Measurements from ENCODE around the gene CAB39.
"Not testable (repeated sequence)": the region's sequence is repeated elsewhere in the genome, so short reads cannot be mapped to it uniquely, and the experiment has no call there.

Gene CAB39

DNA sequence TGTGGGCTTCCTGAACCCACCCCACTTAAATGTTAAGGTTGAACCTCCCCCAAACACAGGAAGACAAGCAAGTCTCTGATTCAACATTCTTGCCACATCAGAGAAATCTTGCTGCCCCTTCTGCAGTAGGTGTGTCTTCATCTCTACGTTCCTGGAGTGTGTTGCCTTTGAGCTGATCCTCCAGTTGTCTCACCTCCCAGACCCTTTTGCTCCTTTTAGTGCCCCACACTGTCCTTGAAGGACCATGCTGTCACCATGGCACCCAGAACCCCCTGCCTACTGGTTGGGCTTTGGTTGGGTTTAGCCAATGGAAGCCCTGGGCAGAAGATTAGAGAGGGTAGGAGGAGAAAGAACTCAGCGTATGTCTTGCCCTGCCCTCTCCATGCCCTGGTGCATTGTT, 10.7 kb downstream of the CAB39 start:
- Histone ChIP-seq H3K36me3 (ENCODE audit: insufficient read depth, low read length) (peaks cover 18% of the 10 kb centered on the region), H3K4me3 (no peak overlapping the region), H3K27ac (no peak overlapping the region), H3K9me3 (ENCODE audit: low read depth, low read length) (no peaks in the 10 kb centered on the region), H3K9ac (ENCODE audit: insufficient read length) (no peak overlapping the region)
- DNase-seq (ENCODE audit: low read depth, low spot score), result no peak
- TF ChIP-seq EZH2 (IDR thresholded peaks at IDR 0.05) (no peak), FOXP2 (optimal IDR thresholded peaks at IDR 0.05; ENCODE audit: control extremely low read depth, extremely low read length, insufficient read depth) (no peak), POLR2AphosphoS5 (IDR thresholded peaks at IDR 0.05; ENCODE audit: borderline replicate concordance, low read depth, low read length) (no peak)

DNA sequence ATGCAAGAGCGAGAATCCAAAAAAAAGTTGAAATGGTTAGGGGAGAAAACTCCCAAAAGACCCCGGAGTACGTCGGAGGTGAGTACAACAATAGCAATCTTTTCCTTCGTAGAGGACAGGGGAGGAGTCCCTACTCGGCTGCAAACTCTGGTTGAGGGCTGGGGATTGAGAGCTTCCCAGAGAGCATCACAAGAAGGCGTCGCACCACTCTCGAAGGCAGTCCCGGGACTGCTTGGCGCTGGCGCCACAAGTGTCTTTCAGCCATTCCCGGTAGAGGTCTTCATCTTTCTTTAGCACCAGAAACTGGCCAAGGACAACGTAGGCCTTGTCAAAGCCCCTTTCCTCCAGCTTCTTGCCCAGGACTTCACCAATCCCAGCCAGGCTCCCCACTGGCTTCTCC, 12.3 kb downstream of the CAB39 start:
- not testable (repeated sequence) for H3K9me3 ChIP-seq (ENCODE audit: low read depth, low read length); DNase-seq (ENCODE audit: low read depth, low spot score); H3K9ac ChIP-seq (ENCODE audit: insufficient read length); H3K4me3 ChIP-seq; H3K27ac ChIP-seq
- peaks cover 18% of the 10 kb centered on the region for H3K36me3 ChIP-seq (ENCODE audit: insufficient read depth, low read length)

DNA sequence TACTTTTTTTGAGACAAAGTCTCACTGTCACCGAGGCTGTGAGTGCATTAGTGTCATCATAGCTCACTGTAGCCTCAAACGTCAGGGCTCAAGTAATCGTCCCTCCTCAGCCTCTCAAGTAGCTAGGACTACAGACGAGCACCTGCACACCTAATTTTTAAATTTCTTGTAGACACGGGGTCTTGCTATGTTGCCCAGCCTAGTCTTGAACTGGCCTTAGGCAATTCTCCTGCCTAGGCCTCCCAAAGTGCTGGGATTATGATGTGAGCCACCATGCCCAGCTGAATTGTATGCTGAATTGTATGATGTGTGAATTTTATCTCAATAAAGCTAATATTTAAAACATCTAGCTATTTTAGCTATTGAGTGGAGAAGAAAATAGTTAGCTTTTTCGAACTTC, 18.9 kb downstream of the CAB39 start:
- 0 out of 2 replicates have a peak, but pooled peaks cover 2% of the 10 kb centered on the region for H3K36me3 ChIP-seq (ENCODE audit: insufficient read depth, low read length)
- H3K9ac ChIP-seq (ENCODE audit: insufficient read length), result no peak overlapping the region
- TF ChIP-seq FOXP2 (optimal IDR thresholded peaks at IDR 0.05; ENCODE audit: control extremely low read depth, extremely low read length, insufficient read depth) (no peak), POLR2AphosphoS5 (IDR thresholded peaks at IDR 0.05; ENCODE audit: borderline replicate concordance, low read depth, low read length) (no peak), EZH2 (IDR thresholded peaks at IDR 0.05) (no peak)
- H3K9me3 ChIP-seq (ENCODE audit: low read depth, low read length), result no peaks in the 10 kb centered on the region
- H3K4me3 ChIP-seq, result no peak overlapping the region
- no peak for DNase-seq (ENCODE audit: low read depth, low spot score)
- H3K27ac ChIP-seq, result no peak overlapping the region

DNA sequence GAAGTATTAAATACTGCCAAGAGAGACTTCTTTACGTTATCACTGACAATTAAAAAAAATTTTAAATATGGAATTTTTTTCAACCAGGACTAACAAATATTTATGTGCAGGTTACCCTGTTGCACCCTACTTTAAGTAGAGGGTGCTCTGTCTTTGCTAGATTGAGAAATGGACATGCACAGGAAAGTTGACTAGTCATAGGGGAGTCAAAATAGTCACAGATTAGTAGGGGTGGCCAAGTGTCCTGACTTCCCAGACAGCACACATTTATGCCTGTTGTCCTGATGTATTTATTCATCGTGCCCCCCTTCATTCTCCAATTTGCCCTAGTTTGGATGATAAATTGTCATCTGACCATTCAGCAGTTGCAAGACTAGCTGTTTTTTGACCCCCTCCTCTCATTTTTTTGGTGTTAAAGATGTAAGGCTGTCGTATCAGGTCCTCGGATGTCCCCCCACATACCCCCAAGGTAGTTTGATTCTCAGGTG, 20.3 kb downstream of the CAB39 start:
- TF ChIP-seq FOXP2 (optimal IDR thresholded peaks at IDR 0.05; ENCODE audit: control extremely low read depth, extremely low read length, insufficient read depth) (no peak), POLR2AphosphoS5 (IDR thresholded peaks at IDR 0.05; ENCODE audit: borderline replicate concordance, low read depth, low read length) (no peak), EZH2 (IDR thresholded peaks at IDR 0.05) (no peak)
- Histone ChIP-seq H3K36me3 (ENCODE audit: insufficient read depth, low read length) (no peaks in the 10 kb centered on the region), H3K27ac (no peak overlapping the region), H3K9me3 (ENCODE audit: low read depth, low read length) (no peaks in the 10 kb centered on the region), H3K9ac (ENCODE audit: insufficient read length) (no peak overlapping the region), H3K4me3 (no peak overlapping the region)
- no peak for DNase-seq (ENCODE audit: low read depth, low spot score)

DNA sequence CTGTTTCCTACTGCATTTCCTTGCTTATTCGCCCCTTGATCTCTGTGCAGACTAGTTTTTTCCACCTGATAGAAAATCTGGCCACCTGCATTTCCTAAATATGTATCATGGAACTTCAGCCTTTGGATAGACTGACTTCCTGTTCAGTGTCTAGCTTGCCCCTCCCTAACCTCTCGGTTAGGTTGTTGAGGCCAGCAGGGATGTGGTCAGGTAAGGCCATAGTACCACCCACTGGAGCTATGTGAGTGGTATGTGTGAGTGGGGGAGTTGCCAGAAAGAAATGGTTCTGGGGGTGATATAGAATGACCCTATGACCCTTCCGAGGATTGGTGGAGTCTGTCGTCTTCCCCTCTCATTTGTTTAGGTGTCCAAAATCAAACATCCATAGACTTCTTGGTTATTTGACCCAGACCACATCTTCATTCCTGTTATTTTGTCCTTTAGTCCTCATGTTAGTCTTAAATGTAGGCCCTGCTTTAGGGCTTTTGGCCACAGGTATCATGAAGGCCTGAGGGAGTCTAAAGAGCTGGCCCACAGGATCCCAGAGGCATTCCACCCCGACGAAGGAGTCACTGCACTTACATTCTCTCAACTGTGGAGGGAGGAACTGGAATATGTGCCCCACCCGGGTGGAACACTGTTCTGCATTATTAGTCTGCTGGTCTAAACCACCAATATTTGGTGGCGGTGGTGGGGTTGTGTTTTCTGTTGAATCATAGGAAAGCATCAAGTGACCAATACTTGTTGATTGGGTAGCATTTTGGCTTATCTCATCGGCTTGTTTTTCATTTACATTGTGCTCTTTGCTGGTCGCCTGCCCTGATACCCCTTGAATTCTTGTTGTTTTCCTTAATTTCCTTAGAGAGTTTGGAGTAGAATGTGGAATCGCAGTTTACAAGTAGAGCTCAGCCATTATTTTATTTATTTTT, 21.9 kb downstream of the CAB39 start:
- Histone ChIP-seq H3K27ac (no peak overlapping the region), H3K36me3 (ENCODE audit: insufficient read depth, low read length) (no peaks in the 10 kb centered on the region), H3K9me3 (ENCODE audit: low read depth, low read length) (no peaks in the 10 kb centered on the region), H3K4me3 (no peak overlapping the region), H3K9ac (ENCODE audit: insufficient read length) (no peak overlapping the region)
- no peak for DNase-seq (ENCODE audit: low read depth, low spot score)
- TF ChIP-seq EZH2 (IDR thresholded peaks at IDR 0.05) (no peak), POLR2AphosphoS5 (IDR thresholded peaks at IDR 0.05; ENCODE audit: borderline replicate concordance, low read depth, low read length) (no peak), FOXP2 (optimal IDR thresholded peaks at IDR 0.05; ENCODE audit: control extremely low read depth, extremely low read length, insufficient read depth) (no peak)

DNA sequence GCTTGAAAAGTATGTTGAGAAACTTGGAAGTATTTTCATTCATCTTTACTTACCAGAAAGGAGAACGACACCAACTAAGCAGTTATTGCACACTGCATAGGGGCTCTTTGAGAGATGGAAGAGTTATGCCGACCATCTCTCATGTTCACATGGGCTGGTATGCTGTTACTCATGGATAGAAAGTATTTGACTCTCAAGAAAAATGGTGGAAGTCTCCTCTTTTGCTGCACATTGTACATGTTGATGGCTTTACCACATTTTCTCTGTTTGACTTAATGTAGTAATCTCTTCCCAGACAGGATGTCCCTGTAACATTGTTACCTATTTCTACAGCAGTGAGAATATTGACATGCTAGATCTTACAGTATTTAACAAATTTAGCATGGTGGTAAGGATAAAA, 23.2 kb downstream of the CAB39 start:
- H3K9me3 ChIP-seq (ENCODE audit: low read depth, low read length), result no peaks in the 10 kb centered on the region
- TF ChIP-seq POLR2AphosphoS5 (IDR thresholded peaks at IDR 0.05; ENCODE audit: borderline replicate concordance, low read depth, low read length), result no peak
- no peak for TF ChIP-seq FOXP2 (optimal IDR thresholded peaks at IDR 0.05; ENCODE audit: control extremely low read depth, extremely low read length, insufficient read depth)
- TF ChIP-seq EZH2 (IDR thresholded peaks at IDR 0.05), result no peak
- H3K27ac ChIP-seq, result no peak overlapping the region
- H3K9ac ChIP-seq (ENCODE audit: insufficient read length), result no peak overlapping the region
- no peaks in the 10 kb centered on the region for H3K36me3 ChIP-seq (ENCODE audit: insufficient read depth, low read length)
- DNase-seq (ENCODE audit: low read depth, low spot score), result no peak
- H3K4me3 ChIP-seq, result no peak overlapping the region

DNA sequence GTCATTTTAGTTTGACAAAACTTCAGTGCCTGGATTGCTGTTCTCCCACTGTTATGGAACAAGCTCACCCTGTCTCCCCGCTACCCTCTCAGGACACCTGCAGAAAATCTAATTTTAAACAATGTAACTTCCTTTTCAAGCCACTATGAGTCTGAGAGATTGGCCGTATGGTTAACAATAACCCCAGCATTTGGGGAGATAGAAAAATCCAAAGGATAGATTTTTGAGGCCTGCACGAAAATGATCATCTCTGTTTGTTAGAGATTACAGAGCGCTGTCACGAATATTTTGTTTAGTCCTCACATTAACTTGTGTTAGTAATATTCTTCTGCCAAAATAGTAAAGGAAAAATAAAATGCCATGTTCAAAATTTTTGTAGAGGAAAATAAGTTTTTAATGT, 24.7 kb downstream of the CAB39 start:
- DNase-seq (ENCODE audit: low read depth, low spot score), result no peak
- no peak overlapping the region for H3K27ac ChIP-seq
- TF ChIP-seq POLR2AphosphoS5 (IDR thresholded peaks at IDR 0.05; ENCODE audit: borderline replicate concordance, low read depth, low read length) (no peak), FOXP2 (optimal IDR thresholded peaks at IDR 0.05; ENCODE audit: control extremely low read depth, extremely low read length, insufficient read depth) (no peak)
- no peak overlapping the region for H3K4me3 ChIP-seq
- H3K36me3 ChIP-seq (ENCODE audit: insufficient read depth, low read length), result no peaks in the 10 kb centered on the region
- no peak overlapping the region for H3K9ac ChIP-seq (ENCODE audit: insufficient read length)
- H3K9me3 ChIP-seq (ENCODE audit: low read depth, low read length), result no peaks in the 10 kb centered on the region

DNA sequence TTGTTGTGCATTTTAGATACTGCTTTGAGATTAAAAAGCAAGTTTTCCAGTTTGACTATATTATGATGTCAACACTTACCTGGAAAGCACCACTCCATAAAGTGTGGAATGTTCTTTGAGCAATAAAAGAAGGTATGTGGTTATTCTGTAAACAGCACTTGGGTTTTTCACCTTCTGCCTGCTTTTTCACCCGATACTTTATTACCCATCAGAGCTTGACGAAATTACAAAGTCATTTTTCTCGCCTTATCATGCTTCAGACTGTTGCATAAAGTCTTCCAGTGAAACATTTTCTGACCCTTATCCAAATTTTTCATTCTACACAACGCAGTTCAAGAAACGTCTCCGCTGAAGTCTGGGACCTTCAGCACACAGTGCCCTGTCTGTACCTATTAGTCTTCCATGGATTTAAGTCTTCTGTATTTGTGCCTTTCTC, 25.2 kb downstream of the CAB39 start:
- TF ChIP-seq EZH2 (IDR thresholded peaks at IDR 0.05) (no peak), POLR2AphosphoS5 (IDR thresholded peaks at IDR 0.05; ENCODE audit: borderline replicate concordance, low read depth, low read length) (no peak), FOXP2 (optimal IDR thresholded peaks at IDR 0.05; ENCODE audit: control extremely low read depth, extremely low read length, insufficient read depth) (no peak)
- Histone ChIP-seq H3K4me3 (no peak overlapping the region), H3K9me3 (ENCODE audit: low read depth, low read length) (no peaks in the 10 kb centered on the region), H3K9ac (ENCODE audit: insufficient read length) (no peak overlapping the region), H3K36me3 (ENCODE audit: insufficient read depth, low read length) (no peaks in the 10 kb centered on the region; the same call in 1 of the 2 replicates), H3K27ac (peak overlapping the region; percentile 49; the same call in 1 of the 2 replicates)
- no peak for DNase-seq (ENCODE audit: low read depth, low spot score)
